ENCODE data around the gene KBTBD12.

KBTBD12 gene

GRCh38 chr3:127938800-127939199 is 23.8 kb downstream of the KBTBD12 start:
- Histone ChIP-seq H3K27ac (ENCODE audit: low read depth, low read length) (no peak overlapping the region), H3K27me3 (ENCODE audit: control insufficient read depth, insufficient read depth, low read length) (no peaks in the 10 kb centered on the region), H3K36me3 (ENCODE audit: control insufficient read depth, insufficient read depth, low read length) (no peaks in the 10 kb centered on the region), H3K4me3 (ENCODE audit: low read length) (no peak overlapping the region), H3K4me1 (ENCODE audit: control insufficient read depth, insufficient read depth, low read length) (no peaks in the 10 kb centered on the region), H3K9ac (ENCODE audit: low read length) (no peak overlapping the region)

GRCh38 chr3:127940116-127940515 is 25.1 kb downstream of the KBTBD12 start:
- Histone ChIP-seq H3K27me3 (ENCODE audit: control insufficient read depth, insufficient read depth, low read length) (no peaks in the 10 kb centered on the region), H3K9ac (ENCODE audit: low read length) (no peak overlapping the region), H3K36me3 (ENCODE audit: control insufficient read depth, insufficient read depth, low read length) (no peaks in the 10 kb centered on the region), H3K27ac (ENCODE audit: low read depth, low read length) (no peak overlapping the region), H3K4me1 (ENCODE audit: control insufficient read depth, insufficient read depth, low read length) (no peaks in the 10 kb centered on the region), H3K4me3 (ENCODE audit: low read length) (no peak overlapping the region)

GRCh38 chr3:127942613-127943012 is 27.6 kb downstream of the KBTBD12 start:
- H3K27me3 ChIP-seq (ENCODE audit: control insufficient read depth, insufficient read depth, low read length), result no peaks in the 10 kb centered on the region
- no peak overlapping the region for H3K9ac ChIP-seq (ENCODE audit: low read length)
- H3K36me3 ChIP-seq (ENCODE audit: control insufficient read depth, insufficient read depth, low read length), result no peaks in the 10 kb centered on the region
- H3K27ac ChIP-seq (ENCODE audit: low read depth, low read length), result no peak overlapping the region
- no peaks in the 10 kb centered on the region for H3K4me1 ChIP-seq (ENCODE audit: control insufficient read depth, insufficient read depth, low read length)
- H3K4me3 ChIP-seq (ENCODE audit: low read length), result no peak overlapping the region

GRCh38 chr3:127948211-127948610 is 33.2 kb downstream of the KBTBD12 start:
- Histone ChIP-seq H3K9ac (ENCODE audit: low read length) (no peak overlapping the region), H3K36me3 (ENCODE audit: control insufficient read depth, insufficient read depth, low read length) (no peaks in the 10 kb centered on the region), H3K4me1 (ENCODE audit: control insufficient read depth, insufficient read depth, low read length) (no peaks in the 10 kb centered on the region), H3K4me3 (ENCODE audit: low read length) (no peak overlapping the region), H3K27ac (ENCODE audit: low read depth, low read length) (no peak overlapping the region), H3K27me3 (ENCODE audit: control insufficient read depth, insufficient read depth, low read length) (no peaks in the 10 kb centered on the region)

- no peaks in the 10 kb centered on the region for H3K4me1 ChIP-seq (ENCODE audit: control insufficient read depth, insufficient read depth, low read length)
- no peaks in the 10 kb centered on the region for H3K36me3 ChIP-seq (ENCODE audit: control insufficient read depth, insufficient read depth, low read length)
- no peaks in the 10 kb centered on the region for H3K27me3 ChIP-seq (ENCODE audit: control insufficient read depth, insufficient read depth, low read length)
- H3K27ac ChIP-seq (ENCODE audit: low read depth, low read length), result no peak overlapping the region
- no peak overlapping the region for H3K4me3 ChIP-seq (ENCODE audit: low read length)
- no peak overlapping the region for H3K9ac ChIP-seq (ENCODE audit: low read length)
Measured at GRCh38 chr3:127949446-127950055, 34.5 kb downstream of the KBTBD12 start.

- Histone ChIP-seq H3K27me3 (ENCODE audit: control insufficient read depth, insufficient read depth, low read length) (no peaks in the 10 kb centered on the region), H3K9ac (ENCODE audit: low read length) (no peak overlapping the region), H3K27ac (ENCODE audit: low read depth, low read length) (no peak overlapping the region), H3K36me3 (ENCODE audit: control insufficient read depth, insufficient read depth, low read length) (no peaks in the 10 kb centered on the region), H3K4me3 (ENCODE audit: low read length) (no peak overlapping the region), H3K4me1 (ENCODE audit: control insufficient read depth, insufficient read depth, low read length) (no peaks in the 10 kb centered on the region)
Measured at GRCh38 chr3:127951276-127951675, 36.2 kb downstream of the KBTBD12 start.

- H3K4me3 ChIP-seq (ENCODE audit: low read length), result no peak overlapping the region
- no peaks in the 10 kb centered on the region for H3K36me3 ChIP-seq (ENCODE audit: control insufficient read depth, insufficient read depth, low read length)
- H3K9ac ChIP-seq (ENCODE audit: low read length), result no peak overlapping the region
- no peak overlapping the region for H3K27ac ChIP-seq (ENCODE audit: low read depth, low read length)
- no peaks in the 10 kb centered on the region for H3K4me1 ChIP-seq (ENCODE audit: control insufficient read depth, insufficient read depth, low read length)
- H3K27me3 ChIP-seq (ENCODE audit: control insufficient read depth, insufficient read depth, low read length), result no peaks in the 10 kb centered on the region
Measured at GRCh38 chr3:127953091-127954035, 38.3 kb downstream of the KBTBD12 start.

- no peak overlapping the region for H3K9ac ChIP-seq (ENCODE audit: low read length)
- H3K4me3 ChIP-seq (ENCODE audit: low read length), result no peak overlapping the region
- H3K36me3 ChIP-seq (ENCODE audit: control insufficient read depth, insufficient read depth, low read length), result no peaks in the 10 kb centered on the region
- no peak overlapping the region for H3K27ac ChIP-seq (ENCODE audit: low read depth, low read length)
- H3K4me1 ChIP-seq (ENCODE audit: control insufficient read depth, insufficient read depth, low read length), result no peaks in the 10 kb centered on the region
- H3K27me3 ChIP-seq (ENCODE audit: control insufficient read depth, insufficient read depth, low read length), result no peaks in the 10 kb centered on the region
Measured at GRCh38 chr3:127954640-127955039, 39.6 kb downstream of the KBTBD12 start.

- no peaks in the 10 kb centered on the region for H3K36me3 ChIP-seq (ENCODE audit: control insufficient read depth, insufficient read depth, low read length)
- H3K27me3 ChIP-seq (ENCODE audit: control insufficient read depth, insufficient read depth, low read length), result no peaks in the 10 kb centered on the region
- H3K4me3 ChIP-seq (ENCODE audit: low read length), result no peak overlapping the region
- H3K9ac ChIP-seq (ENCODE audit: low read length), result no peak overlapping the region
- no peaks in the 10 kb centered on the region for H3K4me1 ChIP-seq (ENCODE audit: control insufficient read depth, insufficient read depth, low read length)
- H3K27ac ChIP-seq (ENCODE audit: low read depth, low read length), result no peak overlapping the region
Measured at GRCh38 chr3:127955728-127956127, 40.7 kb downstream of the KBTBD12 start.

- Histone ChIP-seq H3K36me3 (ENCODE audit: control insufficient read depth, insufficient read depth, low read length) (no peaks in the 10 kb centered on the region), H3K4me3 (ENCODE audit: low read length) (no peak overlapping the region), H3K27ac (ENCODE audit: low read depth, low read length) (no peak overlapping the region), H3K27me3 (ENCODE audit: control insufficient read depth, insufficient read depth, low read length) (no peaks in the 10 kb centered on the region), H3K4me1 (ENCODE audit: control insufficient read depth, insufficient read depth, low read length) (peaks cover 2% of the 10 kb centered on the region), H3K9ac (ENCODE audit: low read length) (no peak overlapping the region)
Measured at GRCh38 chr3:127959041-127959440, 44.0 kb downstream of the KBTBD12 start.

GRCh38 chr3:127959873-127960272 is 44.8 kb downstream of the KBTBD12 start:
- H3K27ac ChIP-seq (ENCODE audit: low read depth, low read length), result no peak overlapping the region
- no peaks in the 10 kb centered on the region for H3K27me3 ChIP-seq (ENCODE audit: control insufficient read depth, insufficient read depth, low read length)
- H3K36me3 ChIP-seq (ENCODE audit: control insufficient read depth, insufficient read depth, low read length), result no peaks in the 10 kb centered on the region
- H3K4me3 ChIP-seq (ENCODE audit: low read length), result no peak overlapping the region
- no peak overlapping the region for H3K9ac ChIP-seq (ENCODE audit: low read length)
- peaks cover 2% of the 10 kb centered on the region for H3K4me1 ChIP-seq (ENCODE audit: control insufficient read depth, insufficient read depth, low read length)

- H3K4me3 ChIP-seq (ENCODE audit: low read length), result no peak overlapping the region
- no peaks in the 10 kb centered on the region for H3K27me3 ChIP-seq (ENCODE audit: control insufficient read depth, insufficient read depth, low read length)
- H3K4me1 ChIP-seq (ENCODE audit: control insufficient read depth, insufficient read depth, low read length), result peaks cover 2% of the 10 kb centered on the region
- H3K9ac ChIP-seq (ENCODE audit: low read length), result no peak overlapping the region
- no peak overlapping the region for H3K27ac ChIP-seq (ENCODE audit: low read depth, low read length)
- no peaks in the 10 kb centered on the region for H3K36me3 ChIP-seq (ENCODE audit: control insufficient read depth, insufficient read depth, low read length)
Measured at GRCh38 chr3:127960421-127960965, 45.5 kb downstream of the KBTBD12 start.
